Psoas muscle (tissue), 8 donors: ENCODE data around the gene TDRD7. TPM values are rescaled to one million over a fixed set of nuclear protein-coding genes. Genes with fewer than 3 reads are reported as not detected.

Experiments used
- ATAC-seq, 4 donors: fragments of 200-7000 bp; cut with Tn5 transposase; one replicate each; pipeline ENCODE4 v1.9.1; 2020; ENCODE audit warnings: moderate library complexity in 3 of 4, mild to moderate bottlenecking in 2 of 4
- DNase-seq, 2 donors: peaks; one replicate each; pipeline ENCODE4 v3.0.0-alpha.2; 2020
- H3K27ac ChIP-seq: fragments of 200-600 bp; one replicate; pipeline ENCODE4 v1.8.0; 2022
- H3K27me3 ChIP-seq, 3 donors: fragments of 200-600 bp in 1 of 3; one replicate each; pipeline versions ENCODE4 v1.6.1 to v1.8.0; 2013 to 2022; ENCODE audit warnings: low read length in 2 of 3, mild to moderate bottlenecking in 2 of 3, moderate library complexity in 1 of 3; ENCODE audit not compliant: insufficient read depth in 3 of 3
- H3K36me3 ChIP-seq, 2 donors: fragments of 200-600 bp in 1 of 2; one replicate each; pipeline versions ENCODE4 v1.6.1 to v1.8.0; 2013 to 2022; ENCODE audit warnings: low read depth in 1 of 2, mild to moderate bottlenecking in 1 of 2, moderate library complexity in 1 of 2; ENCODE audit not compliant: insufficient read depth in 1 of 2
- H3K4me1 ChIP-seq: fragments of 200-600 bp; one replicate; pipeline ENCODE4 v1.8.0; 2022
- H3K4me3 ChIP-seq: fragments of 200-600 bp; one replicate; pipeline ENCODE4 v1.8.0; 2022; ENCODE audit warnings: mild to moderate bottlenecking
- H3K9me3 ChIP-seq: fragments of 200-600 bp; one replicate; pipeline ENCODE4 v1.8.0; 2022
- CTCF ChIP-seq: fragments of 200-600 bp; IDR thresholded peaks from one replicate; pipeline ENCODE4 v1.8.0; 2022; ENCODE audit warnings: antibody characterized with exemption
- WGBS, 3 donors: extraction: QIAGEN DNeasy Blood & Tissue Kit; methylation state at CpG; one replicate each; pipeline versions ENCODE4 v1.1.6 to v1.1.7; 2013; 5-methylcytosine and 5-hydroxymethylcytosine counted together
- intact Hi-C, 2 donors: fragments of 100-400 bp; cut with DNase I; formaldehyde crosslinking; loops; one replicate each; pipeline versions ENCODE4 v1.11.0 to v1.14.2; 2022
- polyA plus RNA-seq, 3 donors: library from polyadenylated mRNA; stranded (reverse); fragments of 200-250 nt; gene quantifications; one replicate each; pipeline ENCODE4 v1.2.3, GENCODE V29; 2013
- total RNA-seq, 4 donors: library from RNA; stranded (reverse); fragmentation: NEBNext Ultra II Directional in 2 of 4; extraction: Animal tissue kit (Norgen Biotek cat#: 25700) in 2 of 4; gene quantifications; one replicate each; pipeline versions ENCODE4 v1.2.1 to v1.2.4, GENCODE V29; 2021 to 2023
- donor health status: healthy with polysubstance abuse.
- donor health status: DM: no; HTN: no; CAD: no; lungs with moderate emphysema.
- donor health status: Bipolar disorder and iron deficiency.
- donor health status: healthy.
- donor health status: DM: yes; HTN: yes; CAD: no.
- donor health status: DM: no; HTN: no; CAD: no.
- donor health status: DM: no; HTN: no; CAD: no.
- donor health status: DM: yes; HTN: yes; CAD: no.

TDRD7 gene
- total and polyA plus RNA-seq, 7 donors: 2.3 to 9.9 (median 4.9) TPM

GRCh38 chr9:97415146-97415545 is 3.2 kb downstream of the TDRD7 start:
- H3K4me1 ChIP-seq: no peaks in the 10 kb centered on the region
- no peak overlapping the region for H3K4me3 ChIP-seq
- H3K9me3 ChIP-seq: no peaks in the 10 kb centered on the region
- H3K27ac ChIP-seq: no peak overlapping the region
- DNase-seq: no peak
- intact Hi-C loops: loop anchor here in 1 of 2 donors (10.0 kb wide), 1 partner anchor 500 kb away; no protein-coding TSS in a partner anchor
- peaks cover 0 to 2% of the 10 kb centered on the region in 2 donors for H3K36me3 ChIP-seq
- WGBS, 3 donors: 81 to 86% (median 85%) methylated on average over 2 of the region's 2 CpGs
- ATAC-seq: no peak
- H3K27me3 ChIP-seq: no peaks in the 10 kb centered on the region
- TF ChIP-seq CTCF: no peak

- ATAC-seq (no peak), DNase-seq (no peak)
- no peaks in the 10 kb centered on the region for H3K27me3 ChIP-seq
- intact Hi-C loops: loop anchor here in 1 of 2 donors (10.0 kb wide), 1 partner anchor 496 kb away; no protein-coding TSS in a partner anchor
- H3K4me1 ChIP-seq: no peaks in the 10 kb centered on the region
- no peaks in the 10 kb centered on the region for H3K36me3 ChIP-seq
- no peaks in the 10 kb centered on the region for H3K9me3 ChIP-seq
- no peak overlapping the region for H3K27ac ChIP-seq
- H3K4me3 ChIP-seq: no peak overlapping the region
- 72 to 81% (median 80%) methylated on average over 3 of the region's 3 CpGs for WGBS, 3 donors
- no peak for TF ChIP-seq CTCF
Measured at GRCh38 chr9:97418880-97419279, 7.0 kb downstream of the TDRD7 start.

- Histone ChIP-seq H3K27ac (no peak overlapping the region), H3K36me3 (no peaks in the 10 kb centered on the region), H3K4me1 (no peaks in the 10 kb centered on the region), H3K4me3 (no peak overlapping the region), H3K27me3 (no peaks in the 10 kb centered on the region), H3K9me3 (no peaks in the 10 kb centered on the region)
- 27 to 29% (median 28%) methylated on average over 2 of the region's 2 CpGs for WGBS, 3 donors
- no peak for TF ChIP-seq CTCF
- ATAC-seq (no peak), DNase-seq (no peak)
- intact Hi-C loops: loop anchor here in 1 of 2 donors (10.0 kb wide), 1 partner anchor 495 kb away; no protein-coding TSS in a partner anchor
Measured at GRCh38 chr9:97419309-97419867, 7.5 kb downstream of the TDRD7 start.

GRCh38 chr9:97425336-97425972 is 13.6 kb downstream of the TDRD7 start:
- ATAC-seq: no peak
- no peaks in the 10 kb centered on the region for H3K27me3 ChIP-seq
- WGBS, 3 donors: 93 to 96% (median 93%) methylated on average over 4 of the region's 4 CpGs

More at GRCh38 chr9:97425336-97425972, 13.6 kb downstream of the TDRD7 start:
- intact Hi-C loops: no loop called here
- Histone ChIP-seq H3K9me3 (no peaks in the 10 kb centered on the region), H3K36me3 (peaks cover 3 to 12% of the 10 kb centered on the region in 2 donors), H3K4me1 (no peaks in the 10 kb centered on the region), H3K4me3 (no peak overlapping the region), H3K27ac (no peak overlapping the region)
- TF ChIP-seq CTCF: no peak
- DNase-seq: no peak
